GM12878 (cell line): ENCODE results near the gene ABCG5. TPM values are rescaled to one million over a fixed set of nuclear protein-coding genes. Genes with fewer than 3 reads are reported as not detected.

ENCODE experiments used
- ATAC-seq: fragments of 200-7000 bp; cut with Tn5 transposase; 3 replicates; pipeline ENCODE4 v1.9.1; 2020; ENCODE audit warnings: mild to moderate bottlenecking, moderate library complexity
- BruUV-seq: library from RNA; stranded (reverse); fragments of 400-500 nt; replicated peaks from 2 replicates; lab custom pipeline; 2021; lab: Mats Ljungman, UMichigan
- CTCF ChIA-PET: fragments of 300-600 bp; sonication (Branson Sonifier 250); formaldehyde crosslinking; extraction: SDS; loops from one replicate; lab custom pipeline; 2021; ENCODE audit warnings: inconsistent platforms; lab: Yijun Ruan, JAX
- POLR2A ChIA-PET: fragments of 350-600 bp; formaldehyde crosslinking; extraction: SDS; loops from one replicate; lab custom pipeline; 2021; ENCODE audit warnings: inconsistent platforms; lab: Charles Lee
- RAD21 ChIA-PET: fragments of 300-600 bp; sonication (Branson Sonifier 250); formaldehyde crosslinking; loops from one replicate; lab custom pipeline; 2023; ENCODE audit warnings: antibody characterized with exemption; ENCODE audit not compliant: unreplicated experiment; lab: Charles Lee
- SMC1A ChIA-PET: fragments of 300-600 bp; sonication (Branson Sonifier 250); formaldehyde crosslinking; loops from one replicate; lab custom pipeline; 2023; ENCODE audit not compliant: unreplicated experiment, uncharacterized antibody; lab: Charles Lee
- DNase-seq: peaks from one replicate; pipeline ENCODE4 v3.0.0-alpha.2; 2011; ENCODE audit warnings: low read depth, low spot score
- FAIRE-seq: peaks from 3 replicates; lab custom pipeline; 2011; peaks lifted over from hg19 to GRCh38; lab: Jason Lieb, UNC
- H2AFZ ChIP-seq: 2 replicates; pipeline ENCODE4 v1.6.0; 2011; ENCODE audit warnings: low read depth, low read length, control low read depth; ENCODE audit not compliant: control insufficient read depth
- H3K27ac ChIP-seq: 2 replicates; pipeline ENCODE4 v1.5.1; 2011; ENCODE audit warnings: control low read depth; ENCODE audit not compliant: control insufficient read depth, insufficient read depth
- H3K27me3 ChIP-seq, 2 experiments: replicated peaks in 1 of 2; 2 replicates each; pipeline versions ENCODE4 v1.6.0 to v1.6.1; 2011; ENCODE audit warnings: low read length in 1 of 2; ENCODE audit not compliant: control insufficient read depth in 2 of 2, insufficient read depth in 2 of 2
- H3K36me3 ChIP-seq, 2 experiments: 2 replicates each; pipeline ENCODE4 v1.5.1; 2011; ENCODE audit warnings: low read length in 1 of 2; ENCODE audit not compliant: control insufficient read depth in 2 of 2, insufficient read depth in 2 of 2
- H3K4me1 ChIP-seq: 2 replicates; pipeline ENCODE4 v1.6.1; 2011; ENCODE audit warnings: mild to moderate bottlenecking, low read length, moderate library complexity, mixed read lengths; ENCODE audit not compliant: control insufficient read depth, insufficient read depth
- H3K4me2 ChIP-seq: 2 replicates; pipeline ENCODE4 v1.6.0; 2011; ENCODE audit warnings: control low read depth; ENCODE audit not compliant: control insufficient read depth, insufficient read depth
- H3K4me3 ChIP-seq: fragments of 200-600 bp; sonication (generic); 2 replicates; pipeline ENCODE4 v1.5.1; 2016
- H3K79me2 ChIP-seq: 2 replicates; pipeline ENCODE4 v1.6.0; 2011; ENCODE audit warnings: low read length; ENCODE audit not compliant: control insufficient read depth, insufficient read depth
- H3K9ac ChIP-seq: 2 replicates; pipeline ENCODE4 v1.8.0; 2011; ENCODE audit warnings: low read length, control low read depth, mixed read lengths; ENCODE audit not compliant: control insufficient read depth, insufficient read depth
- H3K9me3 ChIP-seq: replicated peaks from 3 replicates; pipeline ENCODE4 v1.5.1; 2011; ENCODE audit warnings: mild to moderate bottlenecking, low read length; ENCODE audit not compliant: control insufficient read depth, insufficient read depth
- H4K20me1 ChIP-seq: 2 replicates; pipeline ENCODE4 v1.6.0; 2011; ENCODE audit not compliant: control insufficient read depth, insufficient read depth
- ESRRA ChIP-seq: IDR thresholded peaks from 2 replicates; pipeline ENCODE4 v1.6.1; 2012; ENCODE audit warnings: mild to moderate bottlenecking, low read length, improper control_type of control experiment
- EZH2 ChIP-seq: IDR thresholded peaks from 2 replicates; pipeline ENCODE4 v1.6.1; 2012; ENCODE audit warnings: low read depth, mild to moderate bottlenecking, control low read depth, inconsistent platforms, low read length, borderline replicate concordance; ENCODE audit not compliant: control insufficient read depth
- FOS ChIP-seq: IDR thresholded peaks from 3 replicates; pipeline ENCODE4 v1.6.1; 2011; ENCODE audit warnings: borderline replicate concordance; ENCODE audit not compliant: insufficient read length; ENCODE audit errors: extremely low read depth
- TARDBP ChIP-seq: IDR thresholded peaks from 2 replicates; pipeline ENCODE4 v1.6.1; 2016; ENCODE audit warnings: borderline replicate concordance
- WGBS: methylation state at CpG from one replicate; pipeline ENCODE4 v1.1.6; 2016; ENCODE audit warnings: low lambda C conversion rate; ENCODE audit not compliant: insufficient replicate concordance, insufficient coverage; ENCODE audit errors: missing lambda C conversion rate; 5-methylcytosine and 5-hydroxymethylcytosine counted together
- in situ Hi-C: fragments of 300-500 bp; cut with MboI; formaldehyde crosslinking; loops from 9 replicates; pipeline ENCODE4 v1.14.3; 2018; ENCODE audit warnings: mixed read lengths
- intact Hi-C: fragments of 100-400 bp; cut with micrococcal nuclease; formaldehyde crosslinking; loops from one replicate; pipeline ENCODE4 v1.14.2; 2022; ENCODE audit not compliant: unreplicated experiment
- polyA plus RNA-seq, 11 experiments: library from polyadenylated mRNA; depleted of rRNA in 4 of 11; unstranded in 6 of 11; stranded (reverse) in 5 of 11; fragments of >200 nt; fragmentation: Nextera tagmentation in 4 of 11; fragmentation: Illumina TruSeq in 1 of 11; extraction: Ambion mirVana in 4 of 11; extraction: Trizol in 1 of 11; gene quantifications; 1 replicate in 1 of 11; 2 replicates in 10 of 11; pipeline versions ENCODE4 v1.2.1 to v1.2.3, GENCODE V29; 2011 to 2016; ENCODE audit warnings: inconsistent platforms in 2 of 11, missing spikeins in 2 of 11, low read depth in 1 of 11
- total RNA-seq, 4 experiments: library from RNA; depleted of rRNA in 3 of 4; stranded (reverse); fragments of >200 nt in 3 of 4; fragmentation: Illumina TruSeq in 1 of 4; extraction: Trizol in 1 of 4; gene quantifications; 2 replicates each; pipeline versions ENCODE4 v1.2.1 to v1.2.3, GENCODE V29; 2013 to 2021
- TF ChIP-seq, protein P1 (sequence below): fragments of 450-650 bp; IDR thresholded peaks from 2 replicates; pipeline ENCODE4 v1.6.1; 2017; ENCODE audit warnings: borderline replicate concordance

ABCG5 gene
- total and polyA plus RNA-seq, 10 of the 15 experiments (the other 5 are each of a cell fraction or from before 2014, with no cell fraction given) = not detected

DNA sequence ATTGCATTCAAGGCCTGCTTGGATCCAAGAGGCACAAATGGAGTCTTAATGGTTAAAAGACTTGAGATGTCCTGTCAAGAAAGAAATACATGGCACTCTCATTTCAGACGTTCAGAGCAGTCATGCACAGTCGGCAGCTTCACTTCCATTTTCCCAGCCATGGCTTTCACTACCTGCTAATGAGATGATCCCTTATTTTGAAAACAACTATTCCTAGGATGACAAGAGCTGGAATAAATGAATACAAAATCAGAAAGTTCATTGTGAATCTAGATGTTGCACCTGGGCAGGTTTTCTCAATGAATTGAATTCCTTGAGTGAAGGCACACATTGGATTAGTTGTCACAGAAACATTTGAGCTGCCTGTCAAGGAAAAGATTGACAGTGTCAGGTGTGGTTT lies 25.7 kb downstream of the ABCG5 start (continued):
- no peak for TF ChIP-seq ESRRA

GRCh38 chr2:43812006-43812405 lies 26.6 kb downstream of the ABCG5 start:
- Histone ChIP-seq H3K4me2 (no peak overlapping the region), H3K4me3 (no peak overlapping the region), H3K27me3 (no peaks in the 10 kb centered on the region), H3K4me1 (no peaks in the 10 kb centered on the region), H3K9me3 (no peaks in the 10 kb centered on the region), H2AFZ (no peak overlapping the region), H4K20me1 (no peaks in the 10 kb centered on the region), H3K36me3 (no peaks in the 10 kb centered on the region), H3K9ac (no peak overlapping the region), H3K79me2 (no peaks in the 10 kb centered on the region), H3K27ac (no peak overlapping the region)
- no peak for DNase-seq
- intact Hi-C loops = no loop called here
- ATAC-seq = no peak
- ChIA-PET CTCF (no interaction called here), SMC1A (interaction anchor here (1.4 kb wide), 1 partner anchor 38 kb away, joined by 4 read pairs; the partner anchor contains the start of gene DYNC2LI1), RAD21 (no interaction called here), POLR2A (no interaction called here)
- BruUV-seq = no TSS peak
- in situ Hi-C loops = no loop called here
- no peak for TF ChIP-seq FOS
- TF ChIP-seq TARDBP = no peak
- no peak for TF ChIP-seq EZH2
- TF ChIP-seq, protein P1, sequence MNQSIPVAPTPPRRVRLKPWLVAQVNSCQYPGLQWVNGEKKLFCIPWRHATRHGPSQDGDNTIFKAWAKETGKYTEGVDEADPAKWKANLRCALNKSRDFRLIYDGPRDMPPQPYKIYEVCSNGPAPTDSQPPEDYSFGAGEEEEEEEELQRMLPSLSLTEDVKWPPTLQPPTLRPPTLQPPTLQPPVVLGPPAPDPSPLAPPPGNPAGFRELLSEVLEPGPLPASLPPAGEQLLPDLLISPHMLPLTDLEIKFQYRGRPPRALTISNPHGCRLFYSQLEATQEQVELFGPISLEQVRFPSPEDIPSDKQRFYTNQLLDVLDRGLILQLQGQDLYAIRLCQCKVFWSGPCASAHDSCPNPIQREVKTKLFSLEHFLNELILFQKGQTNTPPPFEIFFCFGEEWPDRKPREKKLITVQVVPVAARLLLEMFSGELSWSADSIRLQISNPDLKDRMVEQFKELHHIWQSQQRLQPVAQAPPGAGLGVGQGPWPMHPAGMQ = no peak
- no peak for FAIRE-seq
- WGBS = 68% methylated on average over 2 of the region's 2 CpGs
